Keratinocyte (primary cell): ENCODE measurements around the gene SAMD5. TPM values are rescaled to one million over a fixed set of nuclear protein-coding genes. Genes with fewer than 3 reads are reported as not detected.

Experiments
- DNase-seq: peaks from one replicate; pipeline ENCODE4 v3.0.0-alpha.2; 2011; ENCODE audit warnings: low read depth, missing footprints, low spot score
- FAIRE-seq: peaks from 2 replicates; lab custom pipeline; 2011; peaks lifted over from hg19 to GRCh38; lab: Jason Lieb, UNC
- H2AFZ ChIP-seq: 2 replicates; pipeline ENCODE4 v1.6.0; 2012; ENCODE audit warnings: low read length, control low read depth, inconsistent platforms; ENCODE audit not compliant: control insufficient read depth
- H3K27ac ChIP-seq: 2 replicates; pipeline ENCODE4 v1.5.1; 2011; ENCODE audit warnings: low read length; ENCODE audit not compliant: control insufficient read depth, insufficient read depth
- H3K27me3 ChIP-seq: 3 replicates; pipeline ENCODE4 v1.6.0; 2011; ENCODE audit warnings: low read length; ENCODE audit not compliant: control insufficient read depth, insufficient read depth; ENCODE audit errors: extremely low read depth
- H3K36me3 ChIP-seq, 2 experiments: 2 replicates in 1 of 2; 3 replicates in 1 of 2; pipeline ENCODE4 v1.5.1; 2011; ENCODE audit warnings: low read length in 2 of 2, mild to moderate bottlenecking in 1 of 2; ENCODE audit not compliant: control insufficient read depth in 2 of 2, insufficient read depth in 2 of 2; ENCODE audit errors: extremely low read depth in 1 of 2
- H3K4me1 ChIP-seq: 3 replicates; pipeline ENCODE4 v1.5.1; 2011; ENCODE audit warnings: low read length; ENCODE audit not compliant: control insufficient read depth, insufficient read depth; ENCODE audit errors: extremely low read depth
- H3K4me2 ChIP-seq: 3 replicates; pipeline ENCODE4 v1.6.0; 2011; ENCODE audit warnings: low read depth, low read length; ENCODE audit not compliant: control insufficient read depth, insufficient read depth; ENCODE audit errors: extremely low read depth
- H3K4me3 ChIP-seq, 3 experiments: fragments of 200-600 bp in 1 of 3; sonication (generic) in 1 of 3; 2 replicates in 2 of 3; 3 replicates in 1 of 3; pipeline ENCODE4 v1.5.1; 2011 to 2016; ENCODE audit warnings: low read length in 3 of 3, mild to moderate bottlenecking in 3 of 3, control low read depth in 2 of 3, inconsistent platforms in 1 of 3, low read depth in 1 of 3, mixed read lengths in 1 of 3, mixed run types in 1 of 3, moderate library complexity in 1 of 3; ENCODE audit not compliant: control insufficient read depth in 2 of 3, insufficient read depth in 2 of 3; ENCODE audit errors: extremely low read depth in 1 of 3
- H3K79me2 ChIP-seq: 2 replicates; pipeline ENCODE4 v1.6.0; 2012; ENCODE audit warnings: low read length; ENCODE audit not compliant: control insufficient read depth, insufficient read depth
- H3K9ac ChIP-seq: 3 replicates; pipeline ENCODE4 v1.6.0; 2011; ENCODE audit warnings: low read length; ENCODE audit not compliant: control insufficient read depth, insufficient read depth; ENCODE audit errors: extremely low read depth
- H3K9me1 ChIP-seq: 3 replicates; pipeline ENCODE4 v1.6.0; 2011; ENCODE audit warnings: low read length; ENCODE audit not compliant: control insufficient read depth, insufficient read depth; ENCODE audit errors: extremely low read depth
- H3K9me3 ChIP-seq: 2 replicates; pipeline ENCODE4 v1.5.1; 2012; ENCODE audit warnings: low read depth, low read length; ENCODE audit not compliant: control insufficient read depth
- H4K20me1 ChIP-seq: 3 replicates; pipeline ENCODE4 v1.6.0; 2011; ENCODE audit warnings: low read length; ENCODE audit not compliant: control insufficient read depth, insufficient read depth; ENCODE audit errors: extremely low read depth
- EZH2 ChIP-seq: IDR thresholded peaks from one replicate; pipeline ENCODE4 v1.6.1; 2012; ENCODE audit warnings: inconsistent platforms, mild to moderate bottlenecking, low read length, moderate library complexity
- dilution Hi-C: fragments of 300-500 bp; cut with MboI; formaldehyde crosslinking; loops from one replicate; pipeline ENCODE4 v1.7.0; 2020; ENCODE audit warnings: low sequenced_read_pairs; ENCODE audit not compliant: extremely low pct_ligation_motif_present
- polyA plus RNA-seq, 5 experiments: library from polyadenylated mRNA; depleted of rRNA in 3 of 5; stranded (reverse) in 3 of 5; stranded (forward) in 1 of 5; unstranded in 1 of 5; fragments of >200 nt; gene quantifications; 1 replicate in 1 of 5; 2 replicates in 3 of 5; 3 replicates in 1 of 5; pipeline versions ENCODE4 v1.2.1 to v1.2.3, GENCODE V29; 2011 to 2012; ENCODE audit warnings: missing spikeins in 2 of 5, low read depth in 1 of 5, low replicate concordance in 1 of 5
- TF ChIP-seq, protein P1 (sequence below), 3 experiments: IDR thresholded peaks in 1 of 3; conservative IDR thresholded peaks in 1 of 3; optimal IDR thresholded peaks in 1 of 3; 2 replicates in 2 of 3; 3 replicates in 1 of 3; pipeline versions ENCODE3 to v1.5.1; 2011; ENCODE audit warnings: low read length in 3 of 3, mild to moderate bottlenecking in 3 of 3, moderate library complexity in 2 of 3, control low read depth in 1 of 3, inconsistent platforms in 1 of 3; ENCODE audit not compliant: insufficient read depth in 2 of 3; ENCODE audit errors: extremely low read depth in 1 of 3

SAMD5 gene
- polyA plus RNA-seq, 1 donor (not counting 4 experiments of a cell fraction or from before 2014, with no cell fraction given), result 1.2 TPM

DNA sequence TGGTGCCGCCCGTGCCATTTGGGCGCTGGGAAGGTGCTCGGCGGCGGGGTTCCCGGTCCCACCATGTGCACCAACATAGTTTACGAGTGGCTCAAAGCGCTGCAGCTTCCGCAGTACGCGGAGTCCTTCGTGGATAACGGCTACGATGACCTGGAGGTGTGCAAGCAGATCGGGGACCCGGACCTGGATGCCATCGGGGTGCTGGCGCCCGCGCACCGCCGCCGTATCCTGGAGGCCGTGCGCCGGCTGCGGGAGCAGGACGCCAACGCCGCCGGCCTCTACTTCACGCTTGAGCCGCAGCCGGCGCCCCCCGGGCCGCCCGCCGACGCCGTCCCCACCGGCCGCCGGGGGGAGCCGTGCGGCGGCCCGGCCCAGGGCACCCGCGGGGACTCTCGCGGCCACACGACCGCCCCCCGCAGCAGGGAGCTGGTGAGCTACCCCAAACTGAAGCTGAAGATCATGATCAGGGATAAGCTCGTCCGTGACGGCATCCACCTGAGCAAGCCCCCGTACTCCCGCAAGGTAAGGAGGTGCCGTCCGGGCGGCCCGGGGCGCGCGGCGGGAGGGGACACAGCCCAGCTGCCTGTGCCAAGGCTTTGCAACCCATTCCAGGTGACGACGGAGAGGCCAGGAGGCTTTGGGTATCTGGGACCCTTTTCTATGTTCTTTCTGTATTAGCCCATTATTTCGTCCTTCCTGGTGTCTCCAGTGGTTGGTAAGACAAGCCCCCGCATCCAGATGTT lies 547 bp downstream of the SAMD5 start:
- Histone ChIP-seq H3K4me1 (peaks cover 14% of the 10 kb centered on the region), H3K27me3 (peaks cover 25% of the 10 kb centered on the region), H3K36me3 (no peaks in the 10 kb centered on the region), H3K27ac (no peak overlapping the region), H3K4me3 (peak overlapping the region; percentile 55 to 79 (median 69)), H3K9me1 (no peaks in the 10 kb centered on the region), H2AFZ (peak overlapping the region; percentile 80), H3K9me3 (no peaks in the 10 kb centered on the region), H3K4me2 (peak overlapping the region; percentile 90), H3K79me2 (no peaks in the 10 kb centered on the region), H4K20me1 (no peaks in the 10 kb centered on the region), H3K9ac (no peak overlapping the region)
- dilution Hi-C loops, result no loop called here
- DNase-seq (no peak), FAIRE-seq (no peak)
- peak; percentile 16 for TF ChIP-seq EZH2
- TF ChIP-seq, protein P1, sequence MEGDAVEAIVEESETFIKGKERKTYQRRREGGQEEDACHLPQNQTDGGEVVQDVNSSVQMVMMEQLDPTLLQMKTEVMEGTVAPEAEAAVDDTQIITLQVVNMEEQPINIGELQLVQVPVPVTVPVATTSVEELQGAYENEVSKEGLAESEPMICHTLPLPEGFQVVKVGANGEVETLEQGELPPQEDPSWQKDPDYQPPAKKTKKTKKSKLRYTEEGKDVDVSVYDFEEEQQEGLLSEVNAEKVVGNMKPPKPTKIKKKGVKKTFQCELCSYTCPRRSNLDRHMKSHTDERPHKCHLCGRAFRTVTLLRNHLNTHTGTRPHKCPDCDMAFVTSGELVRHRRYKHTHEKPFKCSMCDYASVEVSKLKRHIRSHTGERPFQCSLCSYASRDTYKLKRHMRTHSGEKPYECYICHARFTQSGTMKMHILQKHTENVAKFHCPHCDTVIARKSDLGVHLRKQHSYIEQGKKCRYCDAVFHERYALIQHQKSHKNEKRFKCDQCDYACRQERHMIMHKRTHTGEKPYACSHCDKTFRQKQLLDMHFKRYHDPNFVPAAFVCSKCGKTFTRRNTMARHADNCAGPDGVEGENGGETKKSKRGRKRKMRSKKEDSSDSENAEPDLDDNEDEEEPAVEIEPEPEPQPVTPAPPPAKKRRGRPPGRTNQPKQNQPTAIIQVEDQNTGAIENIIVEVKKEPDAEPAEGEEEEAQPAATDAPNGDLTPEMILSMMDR (optimal IDR thresholded peaks at IDR 0.05 in 1 of 3, IDR thresholded peaks at IDR 0.05 in 1 of 3, conservative IDR thresholded peaks at IDR 0.05 in 1 of 3; ENCODE audit: extremely low read depth in 1 of 3, insufficient read depth in 2 of 3, low read length in 3 of 3), result no peak

GRCh38 chr6:147509891-147510290 lies 1.4 kb downstream of the SAMD5 start:
- Histone ChIP-seq H2AFZ (no peak overlapping the region), H3K27me3 (peaks cover 25% of the 10 kb centered on the region), H3K4me1 (peaks cover 14% of the 10 kb centered on the region), H3K4me2 (no peak overlapping the region), H3K27ac (no peak overlapping the region), H3K9ac (no peak overlapping the region), H3K4me3 (no peak overlapping the region), H3K9me3 (no peaks in the 10 kb centered on the region), H3K36me3 (no peaks in the 10 kb centered on the region), H4K20me1 (no peaks in the 10 kb centered on the region), H3K9me1 (no peaks in the 10 kb centered on the region), H3K79me2 (no peaks in the 10 kb centered on the region)
- DNase-seq, result no peak
- TF ChIP-seq, protein P1 (optimal IDR thresholded peaks at IDR 0.05 in 1 of 3, IDR thresholded peaks at IDR 0.05 in 1 of 3, conservative IDR thresholded peaks at IDR 0.05 in 1 of 3; ENCODE audit: extremely low read depth in 1 of 3, insufficient read depth in 2 of 3, low read length in 3 of 3), result no peak
- TF ChIP-seq EZH2, result no peak
- dilution Hi-C loops, result no loop called here
- FAIRE-seq, result no peak
